Kidney epithelial cell (primary cell): ENCODE measurements around the gene SPACA5. TPM values are rescaled to one million over a fixed set of nuclear protein-coding genes. Genes with fewer than 3 reads are reported as not detected.
A peak's percentile ranks its signal among the peaks of the same experiment; 100 is the strongest.

Experiments
- DNase-seq: peaks from one replicate; pipeline ENCODE4 v3.0.0-alpha.2; 2010; ENCODE audit warnings: low read depth
- H3K27me3 ChIP-seq: 2 replicates; pipeline ENCODE4 v1.6.0; 2011; ENCODE audit warnings: low read length; ENCODE audit not compliant: control insufficient read depth, insufficient read depth
- H3K36me3 ChIP-seq: 2 replicates; pipeline ENCODE4 v1.5.1; 2011; ENCODE audit warnings: low read length; ENCODE audit not compliant: control insufficient read depth, insufficient read depth
- H3K4me3 ChIP-seq: 2 replicates; pipeline ENCODE4 v1.5.1; 2011; ENCODE audit warnings: low read depth, mild to moderate bottlenecking, control low read depth, low read length
- CTCF ChIP-seq: IDR thresholded peaks from 2 replicates; pipeline ENCODE4 v1.5.1; 2011; ENCODE audit warnings: mild to moderate bottlenecking, moderate library complexity, low read length, control low read depth, inconsistent platforms; ENCODE audit not compliant: insufficient read depth, poor library complexity, severe bottlenecking
- total RNA-seq: library from RNA; depleted of rRNA; stranded (reverse); fragments of >200 nt; gene quantifications from 2 replicates; pipeline ENCODE4 v1.2.3, GENCODE V29; 2015

SPACA5 gene
- total RNA-seq, 1 donor from 2014 or later: not detected

GRCh38 chrX:47991263-47992094 lies 15.3 kb upstream of the SPACA5 start:
- no peak for TF ChIP-seq CTCF
- no peaks in the 10 kb centered on the region for H3K36me3 ChIP-seq
- H3K4me3 ChIP-seq: no peak overlapping the region
- peak; percentile 29 for DNase-seq
- no peaks in the 10 kb centered on the region for H3K27me3 ChIP-seq

GRCh38 chrX:47992095-47992380 lies 14.8 kb upstream of the SPACA5 start:
- DNase-seq: no peak
- H3K4me3 ChIP-seq: no peak overlapping the region
- no peaks in the 10 kb centered on the region for H3K36me3 ChIP-seq
- H3K27me3 ChIP-seq: no peaks in the 10 kb centered on the region
- no peak for TF ChIP-seq CTCF

DNA sequence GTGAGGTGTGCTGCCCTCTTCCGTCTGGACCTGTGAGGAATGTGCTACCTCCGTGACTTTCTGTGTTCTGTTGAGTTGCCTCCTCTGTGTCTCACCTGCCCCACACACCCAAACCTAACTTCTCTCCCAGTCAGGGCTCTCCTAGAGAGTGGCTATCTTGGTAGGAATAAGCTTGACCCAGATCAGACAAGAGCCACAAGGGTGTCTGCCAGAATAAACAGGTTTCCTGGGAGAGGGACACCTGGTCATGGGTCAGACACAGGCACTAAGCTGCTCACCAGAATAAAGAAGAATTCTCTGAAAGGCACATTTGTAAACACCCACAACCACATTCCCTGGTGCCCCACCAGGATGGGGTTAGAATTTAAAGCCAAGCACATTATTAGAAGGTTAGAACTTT lies 14.1 kb upstream of the SPACA5 start:
- DNase-seq: no peak
- no peak for TF ChIP-seq CTCF
- H3K36me3 ChIP-seq: no peaks in the 10 kb centered on the region
- no peaks in the 10 kb centered on the region for H3K27me3 ChIP-seq
- H3K4me3 ChIP-seq: no peak overlapping the region

GRCh38 chrX:48001260-48001659 lies 5.5 kb upstream of the SPACA5 start:
- Histone ChIP-seq H3K27me3 (no peaks in the 10 kb centered on the region), H3K4me3 (no peak overlapping the region), H3K36me3 (no peaks in the 10 kb centered on the region)
- DNase-seq: no peak
- no peak for TF ChIP-seq CTCF

DNA sequence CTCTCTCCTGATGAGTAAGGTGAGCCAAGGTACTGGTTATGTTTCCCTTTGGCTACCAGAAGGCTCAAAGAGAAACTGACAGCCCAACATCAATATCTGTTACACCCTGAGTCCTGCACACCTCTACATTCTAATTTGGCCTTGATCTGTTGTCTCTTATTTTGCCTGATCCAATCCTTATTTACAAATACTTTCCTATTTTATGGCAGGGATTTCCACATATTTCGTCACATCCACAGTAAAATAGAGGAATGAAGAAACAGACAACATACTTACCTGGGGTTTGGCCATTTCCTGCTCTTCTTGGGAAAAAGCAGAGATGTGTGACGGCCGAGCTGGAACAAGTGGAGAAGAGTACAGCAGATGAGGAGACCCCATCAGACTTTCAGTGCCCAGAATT lies 4.5 kb upstream of the SPACA5 start:
- Histone ChIP-seq H3K27me3 (no peaks in the 10 kb centered on the region), H3K4me3 (no peak overlapping the region), H3K36me3 (no peaks in the 10 kb centered on the region)
- TF ChIP-seq CTCF: no peak
- no peak for DNase-seq

DNA sequence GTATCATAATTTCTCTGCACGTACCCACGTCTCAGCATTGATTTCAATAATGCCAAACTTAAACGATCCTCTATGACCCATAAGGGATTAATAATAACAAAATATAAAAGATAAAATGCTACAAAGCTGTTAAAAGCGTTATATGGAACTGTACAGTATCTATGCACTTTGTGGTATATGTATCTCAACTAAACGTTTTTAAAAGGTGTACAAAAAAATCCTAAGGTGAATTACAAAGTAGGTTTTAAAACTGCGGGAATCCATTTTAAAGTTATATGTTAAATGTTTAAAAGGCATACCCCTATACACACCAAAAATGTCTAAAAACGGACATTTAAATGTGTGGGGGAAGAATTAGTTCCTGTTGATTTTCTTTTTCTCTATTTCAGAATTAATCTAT lies 3.9 kb upstream of the SPACA5 start:
- no peak for DNase-seq
- no peaks in the 10 kb centered on the region for H3K36me3 ChIP-seq
- H3K27me3 ChIP-seq: no peaks in the 10 kb centered on the region
- H3K4me3 ChIP-seq: peak overlapping the region; percentile 78
- TF ChIP-seq CTCF: no peak
